CD4-positive, alpha-beta T cell (primary cell): Measurements from ENCODE around the gene TMEM151B. TPM values are rescaled to one million over a fixed set of nuclear protein-coding genes. Genes with fewer than 3 reads are reported as not detected.

Experiments used
- ATAC-seq: fragments of 200-7000 bp; cut with Tn5 transposase; one replicate; pipeline ENCODE4 v1.10.0; 2022; ENCODE audit warnings: mild to moderate bottlenecking; ENCODE audit not compliant: poor library complexity
- CTCF ChIA-PET: fragments of 350-600 bp; sonication (Branson Sonifier 250); formaldehyde crosslinking; loops from one replicate; lab custom pipeline; 2021; ENCODE audit warnings: antibody characterized with exemption, inconsistent platforms; lab: Charles Lee
- POLR2A ChIA-PET: fragments of 350-600 bp; sonication (Branson Sonifier 250); formaldehyde crosslinking; loops from one replicate; lab custom pipeline; 2021; ENCODE audit warnings: antibody characterized with exemption, inconsistent platforms; lab: Charles Lee
- DNase-seq, 14 experiments: peaks; one replicate each; pipeline ENCODE4 v3.0.0-alpha.2; 2013 to 2020; ENCODE audit warnings: mixed read lengths in 2 of 14
- H3K27ac ChIP-seq, 2 donors: one replicate each; pipeline versions ENCODE4 v1.5.1 to v1.7.0; 2013; ENCODE audit warnings: low read length in 2 of 2, low read depth in 1 of 2, mild to moderate bottlenecking in 1 of 2
- H3K27me3 ChIP-seq, 2 experiments: 1 replicate in 1 of 2; 2 replicates in 1 of 2; pipeline versions ENCODE4 v1.6.1 to v1.7.0; 2013; ENCODE audit warnings: low read length in 2 of 2, control low read depth in 1 of 2, mild to moderate bottlenecking in 1 of 2, moderate library complexity in 1 of 2; ENCODE audit not compliant: insufficient read depth in 2 of 2, control insufficient read depth in 1 of 2
- H3K36me3 ChIP-seq: one replicate; pipeline ENCODE4 v1.6.1; 2013; ENCODE audit warnings: low read length, control low read depth; ENCODE audit not compliant: insufficient read depth
- H3K4me1 ChIP-seq: one replicate; pipeline ENCODE4 v1.6.1; 2013; ENCODE audit warnings: low read length, control low read depth; ENCODE audit not compliant: insufficient read depth
- H3K4me3 ChIP-seq: one replicate; pipeline ENCODE4 v1.5.1; 2013; ENCODE audit warnings: mild to moderate bottlenecking, low read length, moderate library complexity
- H3K9me3 ChIP-seq, 2 experiments: 1 replicate in 1 of 2; 2 replicates in 1 of 2; pipeline versions ENCODE4 v1.6.1 to v1.7.0; 2013; ENCODE audit warnings: low read length in 2 of 2, mild to moderate bottlenecking in 2 of 2, control low read depth in 1 of 2, moderate library complexity in 1 of 2; ENCODE audit not compliant: control insufficient read depth in 1 of 2, insufficient read depth in 1 of 2
- H3K27ac Mint-ChIP-seq: one replicate; pipeline ENCODE4 v1.8.0; 2020; ENCODE audit warnings: mixed read lengths
- H3K27me3 Mint-ChIP-seq: one replicate; pipeline ENCODE4 v1.8.0; 2021; ENCODE audit warnings: mixed read lengths
- H3K36me3 Mint-ChIP-seq: one replicate; pipeline ENCODE4 v1.8.0; 2021; ENCODE audit warnings: low read depth, mixed read lengths
- H3K4me1 Mint-ChIP-seq: one replicate; pipeline ENCODE4 v1.8.0; 2021; ENCODE audit warnings: low read depth, mixed read lengths
- H3K4me3 Mint-ChIP-seq: one replicate; pipeline ENCODE4 v1.8.0; 2020; ENCODE audit warnings: mild to moderate bottlenecking, mixed read lengths
- H3K9me3 Mint-ChIP-seq: one replicate; pipeline ENCODE4 v1.8.0; 2020; ENCODE audit warnings: mixed read lengths
- intact Hi-C, 2 experiments: fragments of 100-400 bp; cut with DNase I in 1 of 2; cut with micrococcal nuclease in 1 of 2; formaldehyde crosslinking; loops; one replicate each; pipeline versions ENCODE4 v1.15.1 to v1.9.0; 2023 to 2025; cut with DNase I, micrococcal nuclease
- total RNA-seq, 174 experiments: library from RNA in 2 of 174; stranded (reverse) in 2 of 174; gene quantifications; one replicate each; pipeline ENCODE4 v1.2.3 and lab custom pipeline; 2021 to 2026
- TF ChIP-seq, protein P1 (sequence below): fragments of 200-600 bp; IDR thresholded peaks from one replicate; pipeline ENCODE4 v1.8.0; 2022; ENCODE audit warnings: antibody characterized with exemption, mild to moderate bottlenecking

Gene TMEM151B
- total RNA-seq, 2 experiments from 2014 or later: not detected

DNA sequence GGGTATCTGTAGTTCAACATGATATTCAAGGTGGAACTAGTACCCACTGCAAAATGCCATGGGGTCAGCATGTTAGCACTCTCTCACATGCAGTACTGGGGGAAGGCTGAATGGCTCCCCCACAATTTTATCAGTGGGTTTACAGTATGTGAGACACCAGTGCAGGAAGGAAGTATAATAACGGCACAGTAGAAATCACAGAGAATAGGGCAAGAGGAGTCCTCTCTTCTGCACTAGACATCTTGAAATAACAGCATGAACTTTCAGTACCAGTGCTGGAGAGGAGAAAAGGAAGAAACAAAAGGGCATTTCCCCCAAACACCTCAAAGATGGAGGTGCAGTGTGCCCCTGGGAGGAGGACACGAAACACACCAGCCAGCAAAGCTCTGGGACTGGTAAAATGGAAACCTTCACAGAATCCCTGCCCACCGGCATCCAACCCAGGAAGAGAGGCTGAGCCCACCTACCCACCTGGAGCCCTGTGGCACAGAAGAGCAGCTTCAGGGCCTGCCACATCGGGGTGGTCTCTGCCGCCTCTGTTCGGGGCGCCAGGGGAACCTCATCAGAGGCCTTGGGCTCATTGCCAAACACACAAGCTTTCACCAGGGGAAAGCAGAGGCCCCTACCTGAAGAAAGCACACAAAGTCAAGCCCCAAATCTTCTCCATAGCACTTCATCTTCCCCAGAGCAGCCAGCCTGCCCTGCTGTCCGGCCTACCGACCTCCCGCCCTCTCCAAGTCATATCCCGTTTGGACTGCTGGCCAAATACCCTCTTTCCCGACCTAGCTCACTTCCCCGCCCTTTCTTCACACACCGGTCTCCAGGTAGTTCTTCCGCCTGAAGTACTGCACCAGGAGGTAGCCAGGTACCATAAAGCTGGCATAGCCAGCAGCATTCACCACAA, 14.1 kb upstream of the TMEM151B start:
- DNase-seq (peak in 3 of 14 experiments; percentile 20 to 57 (median 49)), ATAC-seq (no peak)
- Mint-ChIP-seq H3K36me3 (peaks cover 74% of the 10 kb centered on the region), H3K4me1 (peaks cover 58% of the 10 kb centered on the region), H3K27me3 (no peaks in the 10 kb centered on the region), H3K4me3 (peak overlapping the region; percentile 82), H3K9me3 (no peaks in the 10 kb centered on the region), H3K27ac (peak overlapping the region; percentile 60)
- peak overlapping the region; percentile 63 to 76 for H3K27ac ChIP-seq
- POLR2A ChIA-PET: interaction anchor here (0.8 to 4.0 kb wide), 12 partner anchors 9 to 1081 kb away, joined by 3 to 135 read pairs (median 4); partner anchors contain the start of genes AARS2, GTPBP2, HSP90AB1 and SLC29A1
- H3K27me3 ChIP-seq: no peaks in the 10 kb centered on the region
- no peaks in the 10 kb centered on the region for H3K9me3 ChIP-seq
- TF ChIP-seq, protein P1, sequence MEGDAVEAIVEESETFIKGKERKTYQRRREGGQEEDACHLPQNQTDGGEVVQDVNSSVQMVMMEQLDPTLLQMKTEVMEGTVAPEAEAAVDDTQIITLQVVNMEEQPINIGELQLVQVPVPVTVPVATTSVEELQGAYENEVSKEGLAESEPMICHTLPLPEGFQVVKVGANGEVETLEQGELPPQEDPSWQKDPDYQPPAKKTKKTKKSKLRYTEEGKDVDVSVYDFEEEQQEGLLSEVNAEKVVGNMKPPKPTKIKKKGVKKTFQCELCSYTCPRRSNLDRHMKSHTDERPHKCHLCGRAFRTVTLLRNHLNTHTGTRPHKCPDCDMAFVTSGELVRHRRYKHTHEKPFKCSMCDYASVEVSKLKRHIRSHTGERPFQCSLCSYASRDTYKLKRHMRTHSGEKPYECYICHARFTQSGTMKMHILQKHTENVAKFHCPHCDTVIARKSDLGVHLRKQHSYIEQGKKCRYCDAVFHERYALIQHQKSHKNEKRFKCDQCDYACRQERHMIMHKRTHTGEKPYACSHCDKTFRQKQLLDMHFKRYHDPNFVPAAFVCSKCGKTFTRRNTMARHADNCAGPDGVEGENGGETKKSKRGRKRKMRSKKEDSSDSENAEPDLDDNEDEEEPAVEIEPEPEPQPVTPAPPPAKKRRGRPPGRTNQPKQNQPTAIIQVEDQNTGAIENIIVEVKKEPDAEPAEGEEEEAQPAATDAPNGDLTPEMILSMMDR: no peak
- peaks cover 73% of the 10 kb centered on the region for H3K36me3 ChIP-seq
- peak overlapping the region; percentile 95 for H3K4me3 ChIP-seq
- CTCF ChIA-PET: interaction anchor here (0.9 to 2.6 kb wide), 15 partner anchors 9 to 568 kb away, joined by 3 to 12 read pairs (median 3); partner anchors contain the start of genes AARS2, HSP90AB1 and SLC29A1
- H3K4me1 ChIP-seq: peaks cover 43% of the 10 kb centered on the region
- intact Hi-C loops: loop anchor here (1.0 to 5.0 kb wide), 4 partner anchors 9 to 129 kb away; partner anchors contain the start of genes SLC29A1 (in 2 of the 2), MRPL14 (in 1 of the 2), NFKBIE (in 1 of the 2) and TMEM63B (in 1 of the 2)

DNA sequence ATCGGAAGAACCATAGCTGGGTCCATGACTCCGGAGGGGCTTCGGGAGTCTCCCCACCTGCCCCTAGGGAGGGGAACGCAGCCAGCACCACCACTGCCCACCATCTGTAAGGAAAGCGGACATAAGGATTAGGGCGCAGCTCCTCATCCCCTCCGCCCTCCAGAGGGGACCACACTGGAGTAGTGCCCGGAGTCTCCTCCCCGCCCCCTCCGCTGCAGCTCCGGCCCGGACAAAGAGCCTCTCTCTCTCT, 13.6 kb upstream of the TMEM151B start:
- H3K9me3 ChIP-seq: no peaks in the 10 kb centered on the region
- Mint-ChIP-seq H3K27ac (peak overlapping the region; percentile 60), H3K36me3 (peaks cover 71% of the 10 kb centered on the region), H3K4me1 (peaks cover 57% of the 10 kb centered on the region), H3K9me3 (no peaks in the 10 kb centered on the region), H3K4me3 (peak overlapping the region; percentile 82), H3K27me3 (no peaks in the 10 kb centered on the region)
- H3K36me3 ChIP-seq: peaks cover 73% of the 10 kb centered on the region
- TF ChIP-seq, protein P1: no peak
- intact Hi-C loops: loop anchor here (1.0 to 5.0 kb wide), 5 partner anchors 9 to 129 kb away; partner anchors contain the start of genes SLC29A1 (in 2 of the 2), HSP90AB1 (in 1 of the 2), MRPL14 (in 1 of the 2) and NFKBIE (in 1 of the 2)
- no peaks in the 10 kb centered on the region for H3K27me3 ChIP-seq
- peak overlapping the region; percentile 95 for H3K4me3 ChIP-seq
- ChIA-PET POLR2A (interaction anchor here (0.8 to 4.0 kb wide), 11 partner anchors 8 to 1082 kb away, joined by 3 to 135 read pairs (median 3); partner anchors contain the start of genes AARS2, GTPBP2, HSP90AB1 and SLC29A1), CTCF (interaction anchor here (0.8 to 2.6 kb wide), 16 partner anchors 8 to 568 kb away, joined by 3 to 12 read pairs (median 3); partner anchors contain the start of genes AARS2, HSP90AB1 and SLC29A1)
- H3K27ac ChIP-seq: peak overlapping the region; percentile 63 to 76
- DNase-seq (no peak), ATAC-seq (peak; percentile 5)
- peaks cover 48% of the 10 kb centered on the region for H3K4me1 ChIP-seq
